OCI-LY3 (cell line): ENCODE results near the gene REEP3.

Source experiments
- CTCF ChIP-seq: fragments of 200-600, 300-600 bp; sonication (generic); IDR thresholded peaks from 2 replicates; pipeline ENCODE4 v1.5.1; 2014; ENCODE audit warnings: antibody characterized with exemption, low read length, low read depth
- EZH2phosphoT487 ChIP-seq: fragments of 200-600 bp; shearing (Covaris generic); IDR thresholded peaks from 2 replicates; pipeline ENCODE4 v1.6.1; 2018; ENCODE audit warnings: antibody characterized with exemption, mixed run types, low read depth

DNA sequence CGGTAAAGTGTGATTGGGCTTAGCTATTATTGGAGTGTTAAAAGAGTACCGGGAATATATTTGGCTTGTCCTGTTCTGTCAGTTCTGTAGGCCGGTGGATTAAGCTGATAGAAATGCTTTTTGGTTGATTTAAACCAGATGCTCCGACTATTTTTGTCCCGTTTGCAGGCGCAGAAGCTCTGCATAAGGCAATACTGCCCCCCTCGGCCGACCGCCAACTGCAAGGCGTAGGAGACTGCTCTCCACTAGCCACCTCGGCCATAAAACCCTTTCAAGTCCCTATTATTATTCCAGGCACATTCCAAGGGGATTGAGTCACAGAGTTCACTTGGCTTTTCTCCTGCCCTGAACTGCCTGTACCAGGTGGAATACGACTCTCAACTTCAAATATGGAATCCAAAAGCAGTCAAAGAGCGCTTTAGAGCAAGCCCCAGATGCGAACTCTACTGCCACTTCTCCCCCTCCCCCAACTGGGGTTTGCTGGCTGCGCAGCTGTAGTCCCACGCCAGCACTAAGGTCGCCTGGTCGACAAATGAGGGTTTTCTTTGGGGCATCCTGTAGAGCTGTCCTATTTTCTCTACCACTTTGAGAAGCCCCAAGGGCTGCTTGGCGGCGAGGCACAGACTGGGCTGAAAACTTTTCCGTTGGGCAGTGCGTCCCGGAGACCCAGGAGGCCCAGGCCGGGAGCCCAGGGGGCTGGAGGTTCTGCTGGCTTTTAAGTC lies 108.3 kb downstream of the REEP3 start:
- TF ChIP-seq CTCF: peak; percentile 72
- TF ChIP-seq EZH2phosphoT487: no peak
